HEK293T (cell line): ENCODE results near the gene ASPA.
"Not testable (repeated sequence)": the region's sequence is repeated elsewhere in the genome, so short reads cannot be mapped to it uniquely, and the experiment has no call there.

Experiments
- CTCF ChIA-PET: fragments of 350-600 bp; formaldehyde crosslinking; extraction: SDS; loops from one replicate; lab custom pipeline; 2021; ENCODE audit warnings: antibody characterized with exemption, inconsistent platforms; lab: Yijun Ruan, JAX
- POLR2A ChIA-PET: fragments of 350-600 bp; formaldehyde crosslinking; extraction: SDS; loops from one replicate; lab custom pipeline; 2020; ENCODE audit warnings: antibody characterized with exemption, inconsistent platforms; lab: Yijun Ruan, JAX
- DNase-seq: peaks from one replicate; pipeline ENCODE4 v3.0.0; 2012; ENCODE audit warnings: mixed read lengths; ENCODE audit errors: extremely low spot score
- ARNT ChIP-seq: fragments of 450-650 bp; IDR thresholded peaks from 2 replicates; pipeline ENCODE4 v1.6.1; 2017; ENCODE audit warnings: mild to moderate bottlenecking
- BHLHE40 ChIP-seq: fragments of 450-650 bp; IDR thresholded peaks from 2 replicates; pipeline ENCODE4 v1.6.1; 2016; ENCODE audit warnings: mild to moderate bottlenecking, moderate library complexity, borderline replicate concordance
- CTBP1 ChIP-seq: fragments of 450-650 bp; IDR thresholded peaks from 2 replicates; pipeline ENCODE4 v1.6.1; 2016; ENCODE audit warnings: borderline replicate concordance
- ELF4 ChIP-seq: fragments of 450-650 bp; IDR thresholded peaks from 2 replicates; pipeline ENCODE4 v1.6.1; 2017; ENCODE audit warnings: antibody characterized with exemption
- FOXA1 ChIP-seq: fragments of 450-650 bp; IDR thresholded peaks from 2 replicates; pipeline ENCODE4 v1.6.1; 2016; ENCODE audit warnings: mild to moderate bottlenecking
- FOXK2 ChIP-seq: fragments of 450-650 bp; IDR thresholded peaks from 2 replicates; pipeline ENCODE4 v1.6.1; 2016; ENCODE audit warnings: mild to moderate bottlenecking
- FOXM1 ChIP-seq: fragments of 450-650 bp; IDR thresholded peaks from 2 replicates; pipeline ENCODE4 v1.6.1; 2017; ENCODE audit warnings: mild to moderate bottlenecking, borderline replicate concordance
- HDGF ChIP-seq: fragments of 450-650 bp; IDR thresholded peaks from 2 replicates; pipeline ENCODE4 v1.6.1; 2017; ENCODE audit warnings: antibody characterized with exemption, borderline replicate concordance
- L3MBTL2 ChIP-seq: fragments of 450-650 bp; conservative IDR thresholded peaks from 2 replicates; pipeline ENCODE4 v1.6.1; 2016; ENCODE audit warnings: mild to moderate bottlenecking
- LEF1 ChIP-seq: fragments of 450-650 bp; IDR thresholded peaks from 2 replicates; pipeline ENCODE4 v1.6.1; 2017; ENCODE audit warnings: mild to moderate bottlenecking, borderline replicate concordance
- NFRKB ChIP-seq: fragments of 450-650 bp; IDR thresholded peaks from 2 replicates; pipeline ENCODE4 v1.6.1; 2016; ENCODE audit warnings: mild to moderate bottlenecking, moderate library complexity
- PKNOX1 ChIP-seq: fragments of 450-650 bp; IDR thresholded peaks from 2 replicates; pipeline ENCODE4 v1.6.1; 2016
- SP1 ChIP-seq: fragments of 450-650 bp; IDR thresholded peaks from 2 replicates; pipeline ENCODE4 v1.6.1; 2017
- SUZ12 ChIP-seq: fragments of 450-650 bp; IDR thresholded peaks from 2 replicates; pipeline ENCODE4 v1.6.1; 2016; ENCODE audit warnings: mild to moderate bottlenecking
- TARDBP ChIP-seq: fragments of 450-650 bp; IDR thresholded peaks from 2 replicates; pipeline ENCODE4 v1.6.1; 2016
- ZNF384 ChIP-seq: fragments of 450-650 bp; IDR thresholded peaks from 2 replicates; pipeline ENCODE4 v1.6.1; 2016

The ASPA gene

GRCh38 chr17:3512505-3513171, 36.8 kb downstream of the ASPA start:
- CTCF ChIA-PET = no interaction called here
- no peak for DNase-seq
- TF ChIP-seq BHLHE40 (no peak), L3MBTL2 (peak; percentile 29; the same call in 1 of the 2 replicates)
- POLR2A ChIA-PET = no interaction called here

GRCh38 chr17:3513305-3514035, 37.7 kb downstream of the ASPA start:
- POLR2A ChIA-PET = no interaction called here
- no peak for TF ChIP-seq PKNOX1
- no peak for TF ChIP-seq SUZ12
- no peak for TF ChIP-seq ZNF384
- TF ChIP-seq FOXM1 = no peak
- TF ChIP-seq SP1 = no peak
- TF ChIP-seq LEF1 = no peak
- no peak for TF ChIP-seq FOXA1
- TF ChIP-seq NFRKB = no peak
- TF ChIP-seq CTBP1 = no peak
- TF ChIP-seq TARDBP = no peak
- no peak for TF ChIP-seq ARNT
- no peak for TF ChIP-seq L3MBTL2
- TF ChIP-seq ELF4 = no peak
- no peak for TF ChIP-seq HDGF
- no peak for TF ChIP-seq FOXK2
- no peak for TF ChIP-seq BHLHE40
- CTCF ChIA-PET = no interaction called here
- no peak for DNase-seq

GRCh38 chr17:3514167-3514566, 38.4 kb downstream of the ASPA start:
- CTCF ChIA-PET = interaction anchor here (0.5 kb wide), 1 partner anchor 422 kb away, joined by 3 read pairs; no protein-coding TSS in a partner anchor
- POLR2A ChIA-PET = not testable (repeated sequence)

GRCh38 chr17:3514873-3515272, 39.1 kb downstream of the ASPA start:
- no peak for TF ChIP-seq FOXA1
- TF ChIP-seq FOXM1 = no peak
- no peak for TF ChIP-seq SP1
- no peak for TF ChIP-seq NFRKB
- no peak for TF ChIP-seq L3MBTL2
- no peak for TF ChIP-seq BHLHE40
- no peak for TF ChIP-seq PKNOX1
- no peak for TF ChIP-seq ELF4
- TF ChIP-seq ZNF384 = no peak
- TF ChIP-seq ARNT = no peak
- TF ChIP-seq FOXK2 = no peak
- ChIA-PET POLR2A (no interaction called here), CTCF (no interaction called here)
- DNase-seq = no peak

More at GRCh38 chr17:3514167-3514566, 38.4 kb downstream of the ASPA start:
- not testable (repeated sequence) for DNase-seq

- DNase-seq, POLR2A ChIA-PET, CTCF ChIA-PET: not testable (repeated sequence)
Measured at GRCh38 chr17:3519472-3519871, 43.7 kb downstream of the ASPA start.

GRCh38 chr17:3524024-3524423, 48.2 kb downstream of the ASPA start:
- ChIA-PET POLR2A (no interaction called here), CTCF (no interaction called here)
- TF ChIP-seq LEF1 (no peak), ARNT (no peak)
- no peak for DNase-seq

- POLR2A ChIA-PET = no interaction called here
- no peak for DNase-seq
- CTCF ChIA-PET = interaction anchor here (0.6 kb wide), 1 partner anchor 278 kb away, joined by 3 read pairs; no protein-coding TSS in a partner anchor
- TF ChIP-seq SP1 (no peak), NFRKB (no peak)
Measured at GRCh38 chr17:3526491-3526890, 50.7 kb downstream of the ASPA start.

GRCh38 chr17:3526971-3527370, 51.2 kb downstream of the ASPA start:
- TF ChIP-seq SUZ12 (no peak), FOXM1 (no peak), PKNOX1 (no peak), HDGF (no peak), LEF1 (no peak), CTBP1 (no peak), ELF4 (no peak), ARNT (no peak), BHLHE40 (no peak), FOXA1 (no peak), NFRKB (no peak), ZNF384 (no peak), SP1 (no peak), FOXK2 (no peak), L3MBTL2 (no peak), TARDBP (no peak)
- DNase-seq = no peak
- CTCF ChIA-PET = no interaction called here
- POLR2A ChIA-PET = no interaction called here
